BLaER1 treated with 17β-estradiol and CSF1 and Interleukin-3, amounts not matched to agents 10 nM and 100 nM (cell line): Measurements from ENCODE around the gene PLGRKT.
"Not testable (repeated sequence)": the region's sequence is repeated elsewhere in the genome, so short reads cannot be mapped to it uniquely, and the experiment has no call there.

Experiments used
- H3K27ac ChIP-seq, 11 experiments: shearing (Covaris generic); formaldehyde crosslinking; 2 replicates each; pipeline ENCODE4 v1.8.1; 2022
- H3K27me3 ChIP-seq, 11 experiments: shearing (Covaris generic); formaldehyde crosslinking; 2 replicates each; pipeline ENCODE4 v1.8.1; 2022
- H3K36me3 ChIP-seq, 11 experiments: shearing (Covaris generic); formaldehyde crosslinking; 2 replicates each; pipeline ENCODE4 v1.8.1; 2022
- H3K4me1 ChIP-seq, 10 experiments: shearing (Covaris generic); formaldehyde crosslinking; 2 replicates each; pipeline ENCODE4 v1.8.1; 2022
- H3K4me2 ChIP-seq, 11 experiments: shearing (Covaris generic); formaldehyde crosslinking; 2 replicates each; pipeline ENCODE4 v1.8.1; 2022
- H3K4me3 ChIP-seq, 10 experiments: shearing (Covaris generic); formaldehyde crosslinking; 2 replicates each; pipeline ENCODE4 v1.8.1; 2022
- H3K9ac ChIP-seq, 11 experiments: shearing (Covaris generic); formaldehyde crosslinking; 2 replicates each; pipeline ENCODE4 v1.8.1; 2022
- H3K9me3 ChIP-seq, 11 experiments: shearing (Covaris generic); formaldehyde crosslinking; replicated peaks in 1 of 11; 2 replicates each; pipeline ENCODE4 v1.8.1; 2022
- H4K20me1 ChIP-seq, 11 experiments: shearing (Covaris generic); formaldehyde crosslinking; 2 replicates each; pipeline ENCODE4 v1.8.1; 2022
- Cebpa-rat ChIP-seq, 11 experiments: shearing (Covaris generic); IDR thresholded peaks; 2 replicates each; pipeline ENCODE4 v1.8.1; 2022

Gene PLGRKT

DNA sequence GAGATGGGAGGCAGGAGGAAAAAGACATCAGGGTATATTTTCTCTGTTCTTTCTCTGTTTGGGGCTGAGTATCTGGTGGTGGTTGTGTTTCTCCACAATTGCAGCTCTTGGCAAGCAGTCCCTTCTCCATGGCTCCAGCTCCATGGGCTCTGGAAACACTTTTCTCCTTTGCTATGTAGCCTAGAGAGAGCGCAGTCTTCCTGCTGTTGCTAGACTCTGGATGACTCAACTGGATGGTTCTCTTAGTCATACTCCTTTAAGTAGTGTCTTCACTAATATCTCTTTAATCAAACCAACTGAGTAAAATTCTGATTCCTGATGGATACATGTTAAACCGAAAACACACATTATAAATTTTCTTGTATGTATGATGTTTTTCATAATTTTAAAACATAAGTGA lies 3.3 kb upstream of the PLGRKT start:
- Histone ChIP-seq H3K4me1 (peaks cover 24 to 60% (median 28%) of the 10 kb centered on the region in 10 experiments), H3K4me3 (no peak overlapping the region), H4K20me1 (no peaks in the 10 kb centered on the region), H3K9me3 (no peaks in the 10 kb centered on the region; a peak in 1 of 22 replicates), H3K27ac (0 out of 22 replicates have a peak overlapping the region, but pooled peaks of 1 of the 11 experiments have one; percentile 7), H3K4me2 (peak overlapping the region in 4 of 11 experiments; percentile 1 to 44 (median 20); a peak in 5 of 22 replicates), H3K27me3 (no peaks in the 10 kb centered on the region), H3K36me3 (peaks cover 0 to 2% (median under 1%) of the 10 kb centered on the region in 11 experiments; a peak in 7 of 22 replicates), H3K9ac (no peak overlapping the region)
- TF ChIP-seq Cebpa-rat (IDR thresholded peaks at IDR 0.05), result no peak

GRCh38 chr9:5440426-5440825 lies 2.7 kb upstream of the PLGRKT start:
- Histone ChIP-seq H3K9ac (no peak overlapping the region), H4K20me1 (no peaks in the 10 kb centered on the region), H3K4me1 (peaks cover 24 to 59% (median 32%) of the 10 kb centered on the region in 10 experiments), H3K27me3 (no peaks in the 10 kb centered on the region), H3K4me2 (peak overlapping the region in 3 of 11 experiments; percentile 1 to 44 (median 29); a peak in 2 of 22 replicates), H3K4me3 (no peak overlapping the region), H3K27ac (no peak overlapping the region), H3K9me3 (peaks cover 0 to 5% (median 3%) of the 10 kb centered on the region in 11 experiments; a peak in 12 of 22 replicates), H3K36me3 (peaks cover 1 to 8% (median 7%) of the 10 kb centered on the region in 11 experiments; a peak in 17 of 22 replicates)
- TF ChIP-seq Cebpa-rat (IDR thresholded peaks at IDR 0.05), result no peak

GRCh38 chr9:5438301-5439162 lies 807 bp upstream of the PLGRKT start:
- Histone ChIP-seq H3K4me1 (peaks cover 24 to 46% (median 32%) of the 10 kb centered on the region in 10 experiments), H3K27ac (peak overlapping the region; percentile 85 to 96 (median 92)), H3K9me3 (peaks cover 12 to 22% (median 18%) of the 10 kb centered on the region in 11 experiments), H3K36me3 (peaks cover 17 to 23% (median 22%) of the 10 kb centered on the region in 11 experiments), H3K4me2 (peak overlapping the region; percentile 87 to 97 (median 94)), H4K20me1 (no peaks in the 10 kb centered on the region), H3K27me3 (no peaks in the 10 kb centered on the region), H3K9ac (peak overlapping the region; percentile 81 to 95 (median 90)), H3K4me3 (peak overlapping the region; percentile 59 to 77 (median 69))
- TF ChIP-seq Cebpa-rat (IDR thresholded peaks at IDR 0.05), result no peak

- Histone ChIP-seq H3K4me2 (peak overlapping the region; percentile 87 to 97 (median 94)), H3K27ac (peak overlapping the region in 4 of 11 experiments; percentile 92 to 96 (median 94); a peak in 5 of 22 replicates), H3K4me3 (peak overlapping the region in 8 of 10 experiments; percentile 66 to 77 (median 69); a peak in 16 of 20 replicates), H3K36me3 (peaks cover 21 to 43% (median 31%) of the 10 kb centered on the region in 11 experiments), H3K27me3 (no peaks in the 10 kb centered on the region), H3K4me1 (peaks cover 24 to 40% (median 32%) of the 10 kb centered on the region in 10 experiments), H3K9ac (peak overlapping the region in 8 of 11 experiments; percentile 81 to 95 (median 90); a peak in 11 of 22 replicates), H3K9me3 (peaks cover 20 to 37% (median 31%) of the 10 kb centered on the region in 11 experiments), H4K20me1 (no peaks in the 10 kb centered on the region)
- no peak for TF ChIP-seq Cebpa-rat (IDR thresholded peaks at IDR 0.05)
Measured at GRCh38 chr9:5436441-5436840, 1.3 kb downstream of the PLGRKT start.

DNA sequence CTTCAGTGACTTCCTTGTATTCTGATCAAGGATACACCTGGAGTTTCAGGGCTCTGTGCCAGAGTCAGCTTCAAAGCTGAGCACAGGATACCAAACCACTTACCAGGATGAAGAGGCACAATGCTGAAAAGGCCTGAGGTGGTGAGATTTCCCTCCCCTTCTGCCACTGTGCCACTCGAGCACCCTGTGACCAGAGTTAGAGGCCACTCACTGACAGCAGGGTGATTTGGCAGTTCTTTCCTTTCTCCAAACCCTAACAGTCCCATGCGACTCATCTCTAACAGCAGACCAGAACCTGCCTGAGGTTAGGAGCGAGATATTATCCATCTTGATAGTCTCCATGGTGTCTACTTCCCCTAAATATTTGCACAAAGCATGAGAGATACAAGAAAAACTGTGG lies 1.8 kb downstream of the PLGRKT start:
- H3K9me3 ChIP-seq, result peaks cover 20 to 37% (median 31%) of the 10 kb centered on the region in 11 experiments
- no peak for TF ChIP-seq Cebpa-rat (IDR thresholded peaks at IDR 0.05)
- no peak overlapping the region for H3K4me3 ChIP-seq

DNA sequence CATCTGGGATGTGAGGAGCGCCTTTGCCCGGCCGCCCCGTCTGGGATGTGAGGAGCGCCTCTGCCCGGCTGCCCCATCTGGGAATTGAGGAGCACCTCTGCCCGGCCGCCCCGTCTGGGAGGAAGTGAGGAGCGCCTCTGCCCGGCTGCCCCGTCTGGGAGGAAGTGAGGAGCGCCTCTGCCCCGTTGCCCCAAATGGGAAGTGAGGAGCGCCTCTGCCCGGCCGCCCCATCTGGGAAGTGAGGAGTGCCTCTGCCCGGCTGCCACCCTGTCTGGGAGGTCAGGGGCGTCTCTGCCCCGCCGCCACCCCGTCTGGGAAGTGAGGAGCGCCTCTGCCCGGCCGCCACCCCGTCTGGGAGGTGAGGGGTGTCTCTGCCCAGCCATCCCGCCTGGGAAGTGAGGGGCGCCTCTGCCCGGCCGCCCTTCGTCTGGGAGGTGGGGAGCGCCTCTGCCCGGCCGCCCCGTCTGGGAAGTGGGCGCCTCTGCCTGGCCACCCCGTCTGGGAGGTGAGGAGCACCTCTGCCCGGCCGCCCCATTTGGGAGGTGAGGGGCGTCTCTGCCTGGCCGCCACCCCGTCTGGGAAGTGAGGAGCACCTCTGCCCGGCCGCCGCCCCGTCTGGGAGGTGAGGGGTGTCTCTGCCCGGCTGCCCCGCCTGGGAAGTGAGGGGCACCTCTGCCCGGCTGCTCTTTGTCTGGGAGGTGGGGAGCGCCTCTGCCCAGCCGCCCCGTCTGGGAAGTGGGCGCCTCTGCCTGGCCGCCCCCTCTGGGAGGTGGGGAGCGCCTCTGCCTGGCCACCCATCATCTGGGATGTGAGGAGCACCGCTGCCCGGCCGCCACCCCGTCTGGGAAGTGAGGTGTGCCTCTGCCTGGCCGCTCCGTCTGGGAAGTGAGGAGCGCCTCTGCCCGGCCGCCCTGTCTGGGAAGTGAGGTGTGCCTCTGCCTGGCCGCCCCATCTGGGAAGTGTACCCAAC lies 3.6 kb downstream of the PLGRKT start:
- H3K4me2 ChIP-seq, H4K20me1 ChIP-seq, H3K27ac ChIP-seq, H3K27me3 ChIP-seq, H3K9ac ChIP-seq: not testable (repeated sequence)
- peak overlapping the region in 3 of 10 experiments; percentile 18 to 38 (median 26); a peak in 3 of 20 replicates for H3K4me3 ChIP-seq
- peaks cover 23 to 29% (median 28%) of the 10 kb centered on the region in 10 experiments for H3K4me1 ChIP-seq
- peaks cover 21 to 66% (median 40%) of the 10 kb centered on the region in 11 experiments for H3K36me3 ChIP-seq
- H3K9me3 ChIP-seq, result peaks cover 20 to 37% (median 31%) of the 10 kb centered on the region in 11 experiments

More for the DNA sequence above, 1.8 kb downstream of the PLGRKT start:
- Histone ChIP-seq H3K4me1 (peaks cover 24 to 38% (median 30%) of the 10 kb centered on the region in 10 experiments), H3K4me2 (peak overlapping the region in 9 of 11 experiments; percentile 14 to 97 (median 93); a peak in 12 of 22 replicates), H3K36me3 (peaks cover 21 to 48% (median 36%) of the 10 kb centered on the region in 11 experiments), H3K27ac (peak overlapping the region in 1 of 11 experiments; percentile 93; a peak in 2 of 22 replicates), H3K9ac (no peak overlapping the region), H3K27me3 (no peaks in the 10 kb centered on the region), H4K20me1 (no peaks in the 10 kb centered on the region)

- Histone ChIP-seq H3K4me1 (peaks cover 15 to 21% (median 20%) of the 10 kb centered on the region in 10 experiments), H3K9me3 (peaks cover 20 to 37% (median 31%) of the 10 kb centered on the region in 11 experiments), H3K36me3 (peaks cover 21 to 67% (median 40%) of the 10 kb centered on the region in 11 experiments)
- not testable (repeated sequence) for H3K27ac ChIP-seq, H3K4me3 ChIP-seq, H3K4me2 ChIP-seq, H3K27me3 ChIP-seq, H4K20me1 ChIP-seq, H3K9ac ChIP-seq
Measured at GRCh38 chr9:5433328-5433727, 4.4 kb downstream of the PLGRKT start.

- H3K4me1 ChIP-seq, result peaks cover 10 to 17% (median 16%) of the 10 kb centered on the region in 10 experiments
- H3K4me3 ChIP-seq, H3K9ac ChIP-seq, H3K27me3 ChIP-seq, H3K27ac ChIP-seq, H3K4me2 ChIP-seq, H4K20me1 ChIP-seq: not testable (repeated sequence)
- H3K36me3 ChIP-seq, result peaks cover 21 to 67% (median 40%) of the 10 kb centered on the region in 11 experiments
- peaks cover 20 to 37% (median 31%) of the 10 kb centered on the region in 11 experiments for H3K9me3 ChIP-seq
Measured at GRCh38 chr9:5432890-5433289, 4.8 kb downstream of the PLGRKT start.
